BLaER1 treated with 17β-estradiol and CSF1 and Interleukin-3, amounts not matched to agents 10 nM and 100 nM (cell line): ENCODE data around the gene DNAH1.
A peak's percentile ranks its signal among the peaks of the same experiment; 100 is the strongest.

ENCODE experiments used
- H3K27ac ChIP-seq, 11 experiments: shearing (Covaris generic); formaldehyde crosslinking; 2 replicates each; pipeline ENCODE4 v1.8.1; 2022
- H3K27me3 ChIP-seq, 11 experiments: shearing (Covaris generic); formaldehyde crosslinking; 2 replicates each; pipeline ENCODE4 v1.8.1; 2022
- H3K36me3 ChIP-seq, 11 experiments: shearing (Covaris generic); formaldehyde crosslinking; 2 replicates each; pipeline ENCODE4 v1.8.1; 2022
- H3K4me1 ChIP-seq, 10 experiments: shearing (Covaris generic); formaldehyde crosslinking; 2 replicates each; pipeline ENCODE4 v1.8.1; 2022
- H3K4me2 ChIP-seq, 11 experiments: shearing (Covaris generic); formaldehyde crosslinking; 2 replicates each; pipeline ENCODE4 v1.8.1; 2022
- H3K4me3 ChIP-seq, 10 experiments: shearing (Covaris generic); formaldehyde crosslinking; 2 replicates each; pipeline ENCODE4 v1.8.1; 2022
- H3K9ac ChIP-seq, 11 experiments: shearing (Covaris generic); formaldehyde crosslinking; 2 replicates each; pipeline ENCODE4 v1.8.1; 2022
- H3K9me3 ChIP-seq, 11 experiments: shearing (Covaris generic); formaldehyde crosslinking; replicated peaks in 1 of 11; 2 replicates each; pipeline ENCODE4 v1.8.1; 2022
- H4K20me1 ChIP-seq, 11 experiments: shearing (Covaris generic); formaldehyde crosslinking; 2 replicates each; pipeline ENCODE4 v1.8.1; 2022
- Cebpa-rat ChIP-seq, 11 experiments: shearing (Covaris generic); IDR thresholded peaks; 2 replicates each; pipeline ENCODE4 v1.8.1; 2022

DNAH1 gene

GRCh38 chr3:52345521-52346109 lies 29.5 kb downstream of the DNAH1 start:
- no peaks in the 10 kb centered on the region for H3K9me3 ChIP-seq
- no peaks in the 10 kb centered on the region for H3K27me3 ChIP-seq
- no peaks in the 10 kb centered on the region; a peak in 2 of 22 replicates for H4K20me1 ChIP-seq
- H3K36me3 ChIP-seq = peaks cover 0 to 74% (median 40%) of the 10 kb centered on the region in 11 experiments; a peak in 13 of 22 replicates
- peaks cover 27 to 55% (median 47%) of the 10 kb centered on the region in 10 experiments for H3K4me1 ChIP-seq
- no peak for TF ChIP-seq Cebpa-rat (IDR thresholded peaks at IDR 0.05)
- H3K9ac ChIP-seq = 0 out of 22 replicates have a peak overlapping the region, but pooled peaks of 1 of the 11 experiments have one; percentile 29
- H3K4me3 ChIP-seq = no peak overlapping the region
- H3K4me2 ChIP-seq = no peak overlapping the region
- H3K27ac ChIP-seq = peak overlapping the region in 1 of 11 experiments; percentile 6; a peak in 1 of 22 replicates

GRCh38 chr3:52346623-52347530 lies 30.8 kb downstream of the DNAH1 start:
- H3K4me2 ChIP-seq = peak overlapping the region in 1 of 11 experiments; percentile 5; a peak in 1 of 22 replicates
- H3K27me3 ChIP-seq = no peaks in the 10 kb centered on the region
- no peaks in the 10 kb centered on the region for H3K9me3 ChIP-seq

GRCh38 chr3:52347716-52348635 lies 31.9 kb downstream of the DNAH1 start:
- Histone ChIP-seq H3K4me2 (no peak overlapping the region), H3K9ac (0 out of 22 replicates have a peak overlapping the region, but pooled peaks of 2 of the 11 experiments have one; percentile 4 to 18), H3K36me3 (peaks cover 4 to 94% (median 55%) of the 10 kb centered on the region in 11 experiments; a peak in 16 of 22 replicates), H4K20me1 (0 out of 22 replicates have a peak, but pooled peaks cover 0 to 4% (median 0%) of the 10 kb centered on the region in 11 experiments), H3K4me1 (peaks cover 3 to 45% (median 36%) of the 10 kb centered on the region in 10 experiments), H3K4me3 (no peak overlapping the region), H3K9me3 (no peaks in the 10 kb centered on the region), H3K27ac (0 out of 22 replicates have a peak overlapping the region, but pooled peaks of 1 of the 11 experiments have one; percentile 7), H3K27me3 (no peaks in the 10 kb centered on the region)
- TF ChIP-seq Cebpa-rat (IDR thresholded peaks at IDR 0.05) = no peak

More at GRCh38 chr3:52346623-52347530, 30.8 kb downstream of the DNAH1 start:
- Histone ChIP-seq H3K4me1 (peaks cover 14 to 55% (median 47%) of the 10 kb centered on the region in 10 experiments), H3K9ac (peak overlapping the region in 1 of 11 experiments; percentile 4; a peak in 1 of 22 replicates), H4K20me1 (no peaks in the 10 kb centered on the region; a peak in 1 of 22 replicates), H3K27ac (no peak overlapping the region), H3K4me3 (no peak overlapping the region), H3K36me3 (peaks cover 3 to 86% (median 44%) of the 10 kb centered on the region in 11 experiments; a peak in 14 of 22 replicates)
- TF ChIP-seq Cebpa-rat (IDR thresholded peaks at IDR 0.05) = no peak

GRCh38 chr3:52349131-52349530 lies 33.0 kb downstream of the DNAH1 start:
- Histone ChIP-seq H3K9ac (no peak overlapping the region), H3K4me1 (peaks cover 0 to 34% (median 26%) of the 10 kb centered on the region in 10 experiments; a peak in 16 of 20 replicates), H3K4me3 (no peak overlapping the region), H3K27ac (peak overlapping the region in 1 of 11 experiments; percentile 67; a peak in 1 of 22 replicates), H3K4me2 (no peak overlapping the region), H3K27me3 (no peaks in the 10 kb centered on the region), H4K20me1 (0 out of 22 replicates have a peak, but pooled peaks cover 0 to 5% (median 0%) of the 10 kb centered on the region in 11 experiments), H3K36me3 (peaks cover 13 to 97% (median 64%) of the 10 kb centered on the region in 11 experiments; a peak in 20 of 22 replicates), H3K9me3 (no peaks in the 10 kb centered on the region)
- no peak for TF ChIP-seq Cebpa-rat (IDR thresholded peaks at IDR 0.05)

- Histone ChIP-seq H3K4me2 (peak overlapping the region in 8 of 11 experiments; percentile 21 to 69 (median 56); a peak in 15 of 22 replicates), H3K4me3 (no peak overlapping the region), H3K27me3 (no peaks in the 10 kb centered on the region), H3K4me1 (peaks cover 0 to 34% (median 26%) of the 10 kb centered on the region in 10 experiments; a peak in 16 of 20 replicates), H3K27ac (peak overlapping the region in 5 of 11 experiments; percentile 29 to 67 (median 56); a peak in 8 of 22 replicates), H4K20me1 (peaks cover 0 to 5% (median 0%) of the 10 kb centered on the region in 11 experiments; a peak in 1 of 22 replicates), H3K9ac (peak overlapping the region in 6 of 11 experiments; percentile 16 to 47 (median 33); a peak in 6 of 22 replicates), H3K36me3 (peaks cover 16 to 97% (median 61%) of the 10 kb centered on the region in 11 experiments; a peak in 20 of 22 replicates), H3K9me3 (no peaks in the 10 kb centered on the region)
- no peak for TF ChIP-seq Cebpa-rat (IDR thresholded peaks at IDR 0.05)
These were observed 33.7 kb downstream of the DNAH1 start for GRCh38 chr3:52349611-52350395.

GRCh38 chr3:52350416-52350815 lies 34.3 kb downstream of the DNAH1 start:
- Histone ChIP-seq H3K27ac (peak overlapping the region in 6 of 11 experiments; percentile 16 to 67 (median 58); a peak in 10 of 22 replicates), H3K27me3 (no peaks in the 10 kb centered on the region), H4K20me1 (peaks cover 0 to 5% (median 0%) of the 10 kb centered on the region in 11 experiments; a peak in 1 of 22 replicates), H3K4me2 (peak overlapping the region in 9 of 11 experiments; percentile 0 to 69 (median 53); a peak in 15 of 22 replicates), H3K4me3 (no peak overlapping the region), H3K36me3 (peaks cover 16 to 97% (median 61%) of the 10 kb centered on the region in 11 experiments; a peak in 20 of 22 replicates), H3K9ac (peak overlapping the region in 6 of 11 experiments; percentile 16 to 47 (median 33); a peak in 7 of 22 replicates), H3K4me1 (peaks cover 0 to 34% (median 26%) of the 10 kb centered on the region in 10 experiments; a peak in 16 of 20 replicates), H3K9me3 (no peaks in the 10 kb centered on the region)
- TF ChIP-seq Cebpa-rat (IDR thresholded peaks at IDR 0.05) = no peak
